Thyroid gland (tissue), 4 donors: ENCODE data around the gene GPR55. TPM values are rescaled to one million over a fixed set of nuclear protein-coding genes. Genes with fewer than 3 reads are reported as not detected.
"Not testable (repeated sequence)": the region's sequence is repeated elsewhere in the genome, so short reads cannot be mapped to it uniquely, and the experiment has no call there.

ENCODE experiments used
- DNase-seq, 2 donors: peaks; one replicate each; pipeline ENCODE4 v3.0.0-alpha.2; 2019
- H3K27ac ChIP-seq, 3 donors: fragments of 200-600 bp; sonication (generic); 1 replicate in 2 of 3; 2 replicates in 1 of 3; pipeline ENCODE4 v1.5.1; 2016 to 2019; ENCODE audit warnings: mild to moderate bottlenecking in 1 of 3, moderate library complexity in 1 of 3
- H3K27me3 ChIP-seq: fragments of 200-600 bp; sonication (generic); one replicate; pipeline ENCODE4 v1.5.1; 2019
- H3K36me3 ChIP-seq, 2 donors: fragments of 200-600 bp; sonication (generic); one replicate each; pipeline ENCODE4 v1.5.1; 2016 to 2019
- H3K4me1 ChIP-seq, 2 donors: fragments of 200-600 bp; sonication (generic); one replicate each; pipeline ENCODE4 v1.5.1; 2017 to 2019
- H3K4me3 ChIP-seq, 3 donors: fragments of 200-600 bp; sonication (generic); replicated peaks in 1 of 3; 1 replicate in 2 of 3; 2 replicates in 1 of 3; pipeline ENCODE4 v1.5.1; 2016; ENCODE audit warnings: mild to moderate bottlenecking in 1 of 3
- H3K9me3 ChIP-seq: fragments of 200-600 bp; sonication (generic); one replicate; pipeline ENCODE4 v1.5.1; 2017
- POLR2A ChIP-seq, 2 donors: fragments of 450-650 bp; IDR thresholded peaks; one replicate each; pipeline ENCODE4 v1.6.1; 2017; ENCODE audit warnings: antibody characterized with exemption in 2 of 2, mild to moderate bottlenecking in 2 of 2, moderate library complexity in 1 of 2
- WGBS, 2 donors: methylation state at CpG; one replicate each; pipeline ENCODE4 v1.1.5; 2017; 5-methylcytosine and 5-hydroxymethylcytosine counted together
- intact Hi-C: fragments of 100-400 bp; cut with DNase I; formaldehyde crosslinking; loops from one replicate; pipeline ENCODE4 v1.15.1; 2023
- total RNA-seq, 4 donors: library from RNA; depleted of rRNA; stranded (reverse); fragments of >200 nt; gene quantifications; one replicate each; pipeline ENCODE4 v1.2.3, GENCODE V29; 2016
- TF ChIP-seq, protein P1 (sequence below), 6 experiments: fragments of 200-600 bp in 3 of 6; fragments of 450-650 bp in 3 of 6; sonication (generic) in 3 of 6; IDR thresholded peaks; one replicate each; pipeline ENCODE4 v1.5.1; 2016 to 2019; ENCODE audit warnings: antibody characterized with exemption in 6 of 6, mild to moderate bottlenecking in 2 of 6, inconsistent platforms in 1 of 6, moderate library complexity in 1 of 6

The GPR55 gene
- total RNA-seq, 4 donors from 2014 or later: 0.11 TPM; not detected in 3

DNA sequence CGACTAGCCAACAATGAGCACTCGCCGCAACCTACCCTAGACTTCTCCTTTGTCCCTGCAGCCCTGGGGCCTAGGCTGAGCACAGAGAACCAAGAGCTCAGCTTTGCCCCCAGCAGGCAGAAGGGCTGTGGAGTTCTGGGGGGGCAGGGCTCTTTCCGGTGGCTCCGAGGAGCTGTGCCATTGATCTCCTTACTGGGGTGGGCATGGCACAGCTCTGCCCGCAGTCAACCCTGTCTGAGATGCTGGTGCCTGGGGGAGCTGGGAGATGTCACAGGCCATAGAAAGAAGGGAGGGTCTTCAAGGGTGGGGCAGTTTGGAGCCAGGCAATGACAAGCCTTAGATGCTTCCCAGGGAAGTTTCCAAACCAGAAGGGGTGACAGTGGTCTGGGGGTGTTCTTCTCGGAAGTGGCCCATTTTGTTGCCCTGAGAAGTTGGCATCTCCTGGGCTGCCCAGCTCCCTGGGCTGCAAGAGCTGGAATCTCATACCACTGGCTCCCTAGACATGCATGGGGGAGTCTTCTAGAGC is 14.1 kb upstream of the GPR55 start:
- intact Hi-C loops: no loop called here
- Histone ChIP-seq H3K27me3 (no peaks in the 10 kb centered on the region), H3K27ac (no peak overlapping the region), H3K9me3 (no peaks in the 10 kb centered on the region), H3K36me3 (no peaks in the 10 kb centered on the region), H3K4me3 (no peak overlapping the region), H3K4me1 (no peaks in the 10 kb centered on the region)
- no peak for TF ChIP-seq POLR2A (IDR thresholded peaks at IDR 0.05)
- TF ChIP-seq, protein P1, sequence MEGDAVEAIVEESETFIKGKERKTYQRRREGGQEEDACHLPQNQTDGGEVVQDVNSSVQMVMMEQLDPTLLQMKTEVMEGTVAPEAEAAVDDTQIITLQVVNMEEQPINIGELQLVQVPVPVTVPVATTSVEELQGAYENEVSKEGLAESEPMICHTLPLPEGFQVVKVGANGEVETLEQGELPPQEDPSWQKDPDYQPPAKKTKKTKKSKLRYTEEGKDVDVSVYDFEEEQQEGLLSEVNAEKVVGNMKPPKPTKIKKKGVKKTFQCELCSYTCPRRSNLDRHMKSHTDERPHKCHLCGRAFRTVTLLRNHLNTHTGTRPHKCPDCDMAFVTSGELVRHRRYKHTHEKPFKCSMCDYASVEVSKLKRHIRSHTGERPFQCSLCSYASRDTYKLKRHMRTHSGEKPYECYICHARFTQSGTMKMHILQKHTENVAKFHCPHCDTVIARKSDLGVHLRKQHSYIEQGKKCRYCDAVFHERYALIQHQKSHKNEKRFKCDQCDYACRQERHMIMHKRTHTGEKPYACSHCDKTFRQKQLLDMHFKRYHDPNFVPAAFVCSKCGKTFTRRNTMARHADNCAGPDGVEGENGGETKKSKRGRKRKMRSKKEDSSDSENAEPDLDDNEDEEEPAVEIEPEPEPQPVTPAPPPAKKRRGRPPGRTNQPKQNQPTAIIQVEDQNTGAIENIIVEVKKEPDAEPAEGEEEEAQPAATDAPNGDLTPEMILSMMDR (IDR thresholded peaks at IDR 0.05): no peak
- WGBS, 2 donors: 97 to 98% methylated on average over 6 of the region's 7 CpGs
- DNase-seq: no peak

DNA sequence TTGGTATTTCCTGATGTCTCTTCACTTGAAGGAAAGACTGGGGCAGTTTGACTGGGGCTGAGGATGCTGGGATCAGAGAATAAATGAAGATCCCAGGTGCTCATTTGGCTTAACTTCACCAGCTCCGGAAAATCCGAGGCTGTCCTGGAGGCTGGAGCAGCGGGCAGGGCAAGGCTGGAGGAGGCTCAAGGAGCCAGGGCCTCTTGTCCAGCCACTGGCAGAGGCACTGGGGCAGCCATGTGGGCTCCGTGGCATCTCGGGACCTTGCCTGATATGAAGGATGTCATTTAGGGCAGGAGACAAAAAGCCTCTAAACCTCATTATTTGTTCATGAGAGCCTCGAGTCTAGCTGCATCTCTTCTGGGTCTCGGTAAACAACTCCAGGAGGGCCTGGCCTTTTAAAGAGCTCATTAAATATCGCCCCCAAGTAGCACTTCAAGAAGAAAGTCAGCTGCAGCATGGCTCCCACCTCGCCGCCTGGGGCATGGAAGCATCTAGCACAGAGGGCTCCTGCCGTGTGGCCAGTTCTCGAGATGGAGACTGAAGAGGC is 13.5 kb upstream of the GPR55 start:
- Histone ChIP-seq H3K4me3 (no peak overlapping the region), H3K27ac (no peak overlapping the region), H3K9me3 (no peaks in the 10 kb centered on the region), H3K4me1 (no peaks in the 10 kb centered on the region), H3K36me3 (no peaks in the 10 kb centered on the region), H3K27me3 (no peaks in the 10 kb centered on the region)
- no peak for DNase-seq
- intact Hi-C loops: no loop called here
- WGBS, 2 donors: 87% methylated on average over 10 to 12 of the region's 12 CpGs
- TF ChIP-seq POLR2A (IDR thresholded peaks at IDR 0.05): no peak
- TF ChIP-seq, protein P1 (IDR thresholded peaks at IDR 0.05): no peak

DNA sequence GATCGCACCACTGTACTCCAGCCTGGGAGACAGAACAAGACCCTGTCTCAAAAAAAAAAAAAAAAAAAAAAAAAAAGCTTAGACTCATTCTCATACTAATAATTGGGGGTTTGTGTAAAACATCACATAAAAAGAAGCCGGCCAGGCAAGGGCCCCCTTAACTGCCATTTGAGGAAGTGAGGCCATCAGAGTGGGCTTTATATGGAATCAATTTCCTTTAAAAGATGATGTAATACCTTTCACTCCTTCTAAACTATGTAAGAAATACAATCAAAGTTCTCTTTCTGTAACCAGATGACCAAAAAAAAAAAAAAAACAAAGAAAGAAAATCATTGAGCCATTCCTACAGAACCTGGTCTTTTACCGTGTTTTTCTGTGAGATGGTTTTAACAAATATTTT is 13.1 kb upstream of the GPR55 start:
- no peaks in the 10 kb centered on the region for H3K9me3 ChIP-seq
- 91 to 95% methylated on average over 3 of the region's 3 CpGs for WGBS, 2 donors
- no peak for DNase-seq

DNA sequence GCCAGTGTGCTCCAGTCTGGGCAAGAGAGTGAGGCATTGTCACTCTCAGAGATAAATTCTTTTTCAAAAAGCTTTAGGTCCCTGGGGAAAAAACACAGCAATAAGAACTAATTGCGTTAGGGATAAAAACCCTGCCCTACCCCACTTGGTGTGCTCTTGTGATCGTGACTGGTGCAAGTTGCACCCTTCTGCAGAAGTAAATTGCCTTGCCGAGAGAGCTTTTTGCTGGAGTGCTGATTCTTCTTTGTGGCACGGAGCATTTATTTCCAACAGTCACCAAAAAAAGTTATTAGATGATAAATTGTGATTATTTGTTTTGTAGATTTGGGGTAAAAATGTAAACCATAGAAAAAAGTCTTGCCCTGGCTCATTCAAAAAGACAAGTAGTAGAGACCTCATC is 12.3 kb upstream of the GPR55 start:
- no peaks in the 10 kb centered on the region for H3K27me3 ChIP-seq
- H3K4me3 ChIP-seq: no peak overlapping the region
- WGBS, 2 donors: 94 to 95% methylated on average over 4 of the region's 4 CpGs
- no peak for DNase-seq
- intact Hi-C loops: no loop called here
- H3K27ac ChIP-seq: no peak overlapping the region
- TF ChIP-seq, protein P1 (IDR thresholded peaks at IDR 0.05): no peak
- no peak for TF ChIP-seq POLR2A (IDR thresholded peaks at IDR 0.05)
- no peaks in the 10 kb centered on the region for H3K36me3 ChIP-seq
- H3K9me3 ChIP-seq: no peaks in the 10 kb centered on the region
- H3K4me1 ChIP-seq: no peaks in the 10 kb centered on the region

More for the DNA sequence above, 13.1 kb upstream of the GPR55 start:
- Histone ChIP-seq H3K27me3 (no peaks in the 10 kb centered on the region), H3K4me1 (no peaks in the 10 kb centered on the region), H3K36me3 (no peaks in the 10 kb centered on the region), H3K27ac (no peak overlapping the region), H3K4me3 (no peak overlapping the region)
- intact Hi-C loops: no loop called here
- TF ChIP-seq, protein P1 (IDR thresholded peaks at IDR 0.05): no peak
- no peak for TF ChIP-seq POLR2A (IDR thresholded peaks at IDR 0.05)

DNA sequence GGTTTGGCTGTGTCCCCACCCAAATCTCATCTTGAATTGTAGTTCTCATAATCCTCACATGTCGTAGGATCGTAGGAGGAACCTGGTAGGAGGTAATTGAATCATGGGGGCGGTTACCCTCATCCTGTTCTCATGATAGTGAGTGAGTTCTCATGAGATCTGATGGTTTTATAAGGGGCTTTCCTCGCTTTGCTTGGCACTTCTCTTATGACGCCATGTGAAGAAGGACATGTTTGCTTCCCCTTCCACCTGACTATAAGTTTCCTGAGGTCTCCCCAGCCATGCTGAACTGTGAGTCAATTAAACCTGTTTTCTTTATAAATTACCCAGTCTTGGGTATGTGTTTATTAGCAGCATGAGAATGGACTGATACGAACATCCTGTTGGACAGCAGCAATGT is 11.2 kb upstream of the GPR55 start:
- H3K27ac ChIP-seq, H3K9me3 ChIP-seq: not testable (repeated sequence)

DNA sequence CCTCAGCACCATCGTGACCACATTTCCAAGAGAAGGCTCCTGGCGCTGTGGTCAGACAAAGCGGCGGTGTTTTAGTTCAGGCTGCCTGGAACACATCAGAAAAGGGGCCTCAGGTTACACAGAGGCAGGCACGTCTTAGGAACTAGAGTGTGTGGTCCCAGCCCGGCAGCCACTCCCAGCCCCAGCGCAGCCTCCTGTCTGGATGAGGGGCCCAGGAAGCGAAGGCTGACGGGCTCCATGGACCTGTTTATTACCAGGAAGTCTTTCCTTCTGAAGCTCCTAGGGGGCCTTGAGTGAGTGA is 10.0 kb upstream of the GPR55 start:
- intact Hi-C loops: no loop called here
- DNase-seq: no peak

More for the DNA sequence above, 11.2 kb upstream of the GPR55 start:
- DNase-seq, intact Hi-C loops, H3K27me3 ChIP-seq, H3K4me3 ChIP-seq, H3K4me1 ChIP-seq, H3K36me3 ChIP-seq: not testable (repeated sequence)
- WGBS, 2 donors: 94 to 96% methylated on average over 6 of the region's 6 CpGs

More for the DNA sequence above, 10.0 kb upstream of the GPR55 start:
- Histone ChIP-seq H3K4me1 (no peaks in the 10 kb centered on the region), H3K9me3 (no peaks in the 10 kb centered on the region), H3K27me3 (no peaks in the 10 kb centered on the region), H3K27ac (no peak overlapping the region), H3K4me3 (no peak overlapping the region), H3K36me3 (no peaks in the 10 kb centered on the region)
- WGBS, 2 donors: 57 to 84% methylated on average over 5 to 9 of the region's 9 CpGs
- TF ChIP-seq, protein P1 (IDR thresholded peaks at IDR 0.05): no peak
- TF ChIP-seq POLR2A (IDR thresholded peaks at IDR 0.05): no peak
